Measurements from ENCODE around the gene AP4B1.

AP4B1 gene

DNA sequence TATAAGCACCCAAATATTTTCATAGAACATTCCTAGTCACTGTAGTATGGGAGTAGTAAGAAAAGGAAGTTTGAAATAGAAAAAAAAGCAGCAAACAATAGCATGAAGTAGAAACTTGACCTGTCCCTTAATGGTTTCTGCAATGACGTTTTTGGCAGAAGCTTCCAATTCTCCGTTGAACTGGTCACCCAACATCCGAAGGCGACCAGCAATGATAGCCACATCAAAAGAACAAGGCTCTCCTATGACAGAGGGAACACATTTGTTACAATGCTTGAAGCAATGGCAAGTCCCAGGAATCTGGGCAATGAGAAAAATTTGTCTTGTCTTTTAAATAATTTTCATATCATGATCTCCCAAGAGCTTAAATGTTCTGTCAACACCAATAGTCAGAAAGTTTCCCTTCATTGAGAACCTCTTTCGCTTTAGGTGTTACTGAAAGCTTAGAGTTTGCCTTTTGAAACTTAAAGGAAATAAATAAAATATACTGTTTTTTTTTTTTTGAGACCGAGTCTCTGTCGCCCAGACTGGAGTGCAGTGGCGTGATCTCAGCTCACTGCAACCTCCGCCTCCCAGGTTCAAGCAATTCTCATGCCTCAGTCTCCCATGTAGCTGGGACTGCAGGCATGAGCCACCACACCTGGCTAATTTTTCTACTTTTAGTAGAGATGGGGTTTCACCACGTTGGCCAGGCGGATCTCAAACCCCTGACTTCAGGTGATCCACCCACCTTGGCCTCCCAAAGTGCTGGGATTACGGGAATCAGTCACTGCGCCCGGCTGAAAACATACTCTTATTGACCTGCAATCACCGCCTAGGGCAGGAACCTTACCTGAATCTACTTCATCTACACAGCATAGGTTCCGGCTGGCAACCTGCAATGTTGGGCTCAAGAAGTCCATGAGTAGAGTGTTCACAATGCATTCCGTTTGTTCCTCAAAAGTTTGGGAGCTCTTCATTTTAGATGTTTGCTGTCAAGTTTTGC is 17.9 kb downstream of the AP4B1 start:
- Histone ChIP-seq H3K27ac (ENCODE audit: low read depth, low read length) (no peak overlapping the region), H3K4me2 (ENCODE audit: low read depth, low read length, poor library complexity, severe bottlenecking) (no peak overlapping the region), H3K36me3 (ENCODE audit: low read length) (no peaks in the 10 kb centered on the region), H2AFZ (ENCODE audit: low read depth, low read length, severe bottlenecking) (no peak overlapping the region), H3K9me3 (ENCODE audit: insufficient read depth, low read length) (no peaks in the 10 kb centered on the region), H3K9me2 (replicated peaks; ENCODE audit: insufficient read depth, low read length) (no peaks in the 10 kb centered on the region), H3K4me3 (ENCODE audit: insufficient read depth, low read length, poor library complexity, severe bottlenecking) (no peak overlapping the region), H3K27me3 (ENCODE audit: low read length) (no peaks in the 10 kb centered on the region), H3K9ac (ENCODE audit: low read length) (no peak overlapping the region), H3K79me2 (ENCODE audit: insufficient read depth, low read length) (no peaks in the 10 kb centered on the region), H4K20me1 (ENCODE audit: low read depth, low read length) (no peaks in the 10 kb centered on the region), H3F3A (ENCODE audit: insufficient read depth) (no peaks in the 10 kb centered on the region)
- TF ChIP-seq EZH2phosphoT487 (conservative IDR thresholded peaks at IDR 0.05; ENCODE audit: low read length) = no peak
- TF ChIP-seq, protein P1, sequence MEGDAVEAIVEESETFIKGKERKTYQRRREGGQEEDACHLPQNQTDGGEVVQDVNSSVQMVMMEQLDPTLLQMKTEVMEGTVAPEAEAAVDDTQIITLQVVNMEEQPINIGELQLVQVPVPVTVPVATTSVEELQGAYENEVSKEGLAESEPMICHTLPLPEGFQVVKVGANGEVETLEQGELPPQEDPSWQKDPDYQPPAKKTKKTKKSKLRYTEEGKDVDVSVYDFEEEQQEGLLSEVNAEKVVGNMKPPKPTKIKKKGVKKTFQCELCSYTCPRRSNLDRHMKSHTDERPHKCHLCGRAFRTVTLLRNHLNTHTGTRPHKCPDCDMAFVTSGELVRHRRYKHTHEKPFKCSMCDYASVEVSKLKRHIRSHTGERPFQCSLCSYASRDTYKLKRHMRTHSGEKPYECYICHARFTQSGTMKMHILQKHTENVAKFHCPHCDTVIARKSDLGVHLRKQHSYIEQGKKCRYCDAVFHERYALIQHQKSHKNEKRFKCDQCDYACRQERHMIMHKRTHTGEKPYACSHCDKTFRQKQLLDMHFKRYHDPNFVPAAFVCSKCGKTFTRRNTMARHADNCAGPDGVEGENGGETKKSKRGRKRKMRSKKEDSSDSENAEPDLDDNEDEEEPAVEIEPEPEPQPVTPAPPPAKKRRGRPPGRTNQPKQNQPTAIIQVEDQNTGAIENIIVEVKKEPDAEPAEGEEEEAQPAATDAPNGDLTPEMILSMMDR (IDR thresholded peaks at IDR 0.05; ENCODE audit: insufficient read depth, low read length, poor library complexity, severe bottlenecking) = no peak

DNA sequence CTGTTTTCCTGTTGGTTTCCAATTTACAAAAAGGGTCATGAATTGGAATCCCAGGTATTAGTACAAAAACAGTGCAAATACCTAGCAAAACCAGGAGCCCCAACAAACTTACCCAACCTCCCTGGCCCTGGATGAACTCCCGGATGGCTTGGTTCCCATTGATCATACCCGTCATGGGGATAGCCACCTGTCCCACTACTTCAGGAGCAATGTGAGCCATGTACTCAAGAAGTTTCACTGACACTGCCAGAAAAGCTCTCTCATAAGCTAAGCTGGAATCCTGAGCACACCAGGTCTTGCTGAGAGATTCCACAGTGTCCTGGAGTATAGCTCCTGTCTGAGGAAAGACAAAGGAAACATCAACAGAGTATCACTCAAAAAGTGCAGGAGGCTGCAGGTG is 22.9 kb downstream of the AP4B1 start:
- H3K27me3 ChIP-seq (ENCODE audit: low read length) = no peaks in the 10 kb centered on the region
- no peaks in the 10 kb centered on the region for H3K9me3 ChIP-seq (ENCODE audit: insufficient read depth, low read length)
- no peak overlapping the region for H3K27ac ChIP-seq (ENCODE audit: low read depth, low read length)
- H3K9ac ChIP-seq (ENCODE audit: low read length) = no peak overlapping the region
- no peaks in the 10 kb centered on the region for H3K36me3 ChIP-seq (ENCODE audit: low read length)
- H2AFZ ChIP-seq (ENCODE audit: low read depth, low read length, severe bottlenecking) = no peak overlapping the region
- no peak for TF ChIP-seq EZH2phosphoT487 (conservative IDR thresholded peaks at IDR 0.05; ENCODE audit: low read length)
- TF ChIP-seq, protein P1 (IDR thresholded peaks at IDR 0.05; ENCODE audit: insufficient read depth, low read length, poor library complexity, severe bottlenecking) = no peak
- H3K79me2 ChIP-seq (ENCODE audit: insufficient read depth, low read length) = no peaks in the 10 kb centered on the region
- H3K9me2 ChIP-seq (replicated peaks; ENCODE audit: insufficient read depth, low read length) = no peaks in the 10 kb centered on the region
- no peaks in the 10 kb centered on the region for H3F3A ChIP-seq (ENCODE audit: insufficient read depth)
- H4K20me1 ChIP-seq (ENCODE audit: low read depth, low read length) = no peaks in the 10 kb centered on the region
- H3K4me2 ChIP-seq (ENCODE audit: low read depth, low read length, poor library complexity, severe bottlenecking) = no peak overlapping the region
- H3K4me3 ChIP-seq (ENCODE audit: insufficient read depth, low read length, poor library complexity, severe bottlenecking) = no peak overlapping the region

DNA sequence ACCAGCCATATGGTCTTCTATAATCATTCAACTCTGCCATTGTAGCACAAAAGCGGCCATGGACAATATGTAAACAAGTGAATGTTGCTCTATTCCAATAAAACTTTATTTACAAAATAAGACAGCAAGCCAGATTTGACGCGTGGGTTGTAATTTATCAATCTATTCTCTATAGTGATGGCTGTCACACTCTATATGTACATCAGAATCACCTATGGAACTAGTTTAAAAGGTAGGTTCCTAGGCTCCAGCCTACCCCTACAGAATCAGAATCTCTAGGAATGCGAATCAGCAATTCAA is 24.9 kb downstream of the AP4B1 start:
- Histone ChIP-seq H3K4me2 (ENCODE audit: low read depth, low read length, poor library complexity, severe bottlenecking) (no peak overlapping the region), H3K9me2 (replicated peaks; ENCODE audit: insufficient read depth, low read length) (no peaks in the 10 kb centered on the region), H3K9me3 (ENCODE audit: insufficient read depth, low read length) (no peaks in the 10 kb centered on the region), H3K79me2 (ENCODE audit: insufficient read depth, low read length) (no peaks in the 10 kb centered on the region), H3K9ac (ENCODE audit: low read length) (no peak overlapping the region), H3K36me3 (ENCODE audit: low read length) (no peaks in the 10 kb centered on the region), H3K27ac (ENCODE audit: low read depth, low read length) (no peak overlapping the region), H3K4me3 (ENCODE audit: insufficient read depth, low read length, poor library complexity, severe bottlenecking) (no peak overlapping the region), H3F3A (ENCODE audit: insufficient read depth) (no peaks in the 10 kb centered on the region), H2AFZ (ENCODE audit: low read depth, low read length, severe bottlenecking) (no peak overlapping the region), H4K20me1 (ENCODE audit: low read depth, low read length) (no peaks in the 10 kb centered on the region), H3K27me3 (ENCODE audit: low read length) (no peaks in the 10 kb centered on the region)
- TF ChIP-seq, protein P1 (IDR thresholded peaks at IDR 0.05; ENCODE audit: insufficient read depth, low read length, poor library complexity, severe bottlenecking) = no peak
- TF ChIP-seq EZH2phosphoT487 (conservative IDR thresholded peaks at IDR 0.05; ENCODE audit: low read length) = no peak
